CD4-positive, alpha-beta T cell treated with Interleukin-15 for 4 hours (primary cell): ENCODE data around the gene CCDC171.

Experiments
- DNase-seq: peaks from one replicate; pipeline ENCODE4 v3.0.0-alpha.2; 2020; ENCODE audit warnings: low spot score

Gene CCDC171

DNA sequence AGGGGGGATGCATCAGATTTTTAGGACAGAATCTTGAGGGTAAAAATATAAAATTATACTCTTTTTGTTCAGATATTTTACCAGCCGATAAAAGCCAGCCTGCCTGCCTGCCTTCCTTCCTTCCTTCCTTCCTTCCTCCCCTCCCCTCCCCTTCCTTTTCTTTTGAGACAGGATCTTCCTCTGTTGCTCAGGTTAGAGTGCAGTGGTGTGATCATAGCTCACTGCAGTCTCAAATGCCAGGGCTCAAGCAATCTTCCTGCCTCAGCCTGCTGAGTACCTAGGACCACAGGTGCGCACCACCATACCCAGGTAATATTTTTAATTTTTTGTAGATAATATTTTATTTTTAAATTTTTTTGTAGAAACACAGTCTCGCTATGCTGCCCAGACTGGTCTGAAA lies 330.0 kb downstream of the CCDC171 start:
- no peak for DNase-seq

GRCh38 chr9:15885464-15885863 lies 332.6 kb downstream of the CCDC171 start:
- DNase-seq: no peak

DNA sequence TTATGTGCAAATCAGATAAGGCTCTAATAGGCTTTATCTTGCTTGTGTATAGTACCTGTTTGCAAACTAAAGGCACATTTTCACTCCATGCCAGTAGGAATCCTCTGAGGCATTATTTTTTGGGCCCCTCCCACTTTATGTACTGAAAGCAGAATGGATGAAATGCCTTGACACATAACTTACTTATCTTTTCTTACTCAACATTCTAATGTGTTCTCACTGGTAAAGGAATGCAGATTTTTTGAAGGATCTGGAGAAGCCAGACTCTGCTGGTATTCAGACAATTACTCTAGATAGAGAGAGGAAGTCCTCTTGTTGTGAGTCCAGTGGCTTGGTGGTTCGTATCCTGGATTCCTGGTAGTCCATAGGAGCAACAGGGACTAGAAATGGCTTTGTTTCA lies 336.7 kb downstream of the CCDC171 start:
- DNase-seq: no peak

- DNase-seq: no peak
These were observed 348.7 kb downstream of the CCDC171 start for GRCh38 chr9:15901572-15901971.

DNA sequence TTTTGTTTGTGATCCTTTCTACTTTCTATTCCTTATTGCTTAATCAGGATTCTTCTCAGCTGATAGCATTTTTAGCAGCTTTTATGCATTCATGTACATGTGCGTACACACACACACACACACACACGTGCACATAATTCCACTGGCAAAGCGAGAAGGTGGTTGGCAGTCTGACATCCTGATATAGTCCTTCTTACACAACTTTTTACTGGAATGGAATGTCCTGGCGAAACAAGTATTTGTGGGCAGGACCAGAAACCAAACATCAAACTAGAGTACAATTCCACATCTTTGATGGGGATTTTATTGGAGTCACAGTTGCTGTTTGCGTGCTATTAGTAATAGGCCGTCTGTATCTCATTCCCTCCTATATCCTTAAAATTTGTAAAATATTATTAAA lies 356.5 kb downstream of the CCDC171 start:
- DNase-seq: no peak

- DNase-seq: no peak
These were observed 362.9 kb downstream of the CCDC171 start for GRCh38 chr9:15915711-15916110.

- DNase-seq: no peak
These were observed 374.3 kb downstream of the CCDC171 start for GRCh38 chr9:15927161-15927560.

- DNase-seq: no peak
These were observed 382.9 kb downstream of the CCDC171 start for GRCh38 chr9:15935661-15936305.

- DNase-seq: no peak
These were observed 383.6 kb downstream of the CCDC171 start for GRCh38 chr9:15936306-15936921.

DNA sequence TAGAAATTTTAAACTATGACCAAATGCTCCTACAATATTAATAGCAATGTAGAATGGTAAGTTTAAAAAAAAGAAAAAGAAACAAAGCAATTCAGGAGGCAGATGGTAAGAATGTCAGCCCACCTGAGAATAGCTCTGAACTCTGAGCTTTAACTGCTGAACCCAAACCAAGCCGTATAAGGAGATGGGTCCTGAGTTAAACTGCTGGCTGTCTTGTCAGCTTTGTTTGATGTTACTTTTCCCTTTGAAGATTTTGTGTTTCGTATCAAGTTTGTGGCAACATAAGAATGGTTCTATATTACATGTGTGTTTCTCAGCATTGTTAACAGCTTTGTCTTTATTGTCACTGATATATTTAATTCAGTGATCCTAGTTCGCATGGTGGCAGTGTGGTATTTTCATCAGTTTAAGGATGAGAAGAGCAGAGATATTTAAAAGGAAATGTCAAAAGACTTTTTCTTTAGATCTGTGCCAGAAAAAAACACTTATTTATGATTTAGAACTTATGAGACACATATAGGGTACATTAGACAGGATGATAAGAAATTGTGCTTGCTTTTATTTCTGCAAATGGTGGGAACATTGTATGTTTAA lies 390.1 kb downstream of the CCDC171 start:
- DNase-seq: no peak

- no peak for DNase-seq
These were observed 391.5 kb downstream of the CCDC171 start for GRCh38 chr9:15944341-15944740.

DNA sequence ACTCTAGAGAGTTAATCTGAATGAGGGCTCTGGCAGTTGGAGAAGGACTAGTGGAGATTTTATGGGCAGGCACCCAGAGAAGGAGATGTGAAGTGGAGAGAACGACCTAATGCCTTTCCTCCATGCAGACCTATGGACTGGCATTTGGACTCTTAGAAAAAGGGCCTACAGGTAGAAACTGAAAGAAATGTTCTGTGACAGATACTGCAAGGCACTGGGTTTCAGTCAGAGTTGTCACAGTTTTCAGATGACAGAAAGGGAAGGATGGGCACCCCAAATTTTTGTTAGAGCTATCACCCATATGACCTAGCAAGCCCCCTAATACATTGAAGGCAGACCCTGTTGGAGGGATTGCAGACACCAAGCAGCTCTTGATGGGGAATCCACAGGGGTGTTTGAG lies 406.8 kb downstream of the CCDC171 start:
- no peak for DNase-seq

DNA sequence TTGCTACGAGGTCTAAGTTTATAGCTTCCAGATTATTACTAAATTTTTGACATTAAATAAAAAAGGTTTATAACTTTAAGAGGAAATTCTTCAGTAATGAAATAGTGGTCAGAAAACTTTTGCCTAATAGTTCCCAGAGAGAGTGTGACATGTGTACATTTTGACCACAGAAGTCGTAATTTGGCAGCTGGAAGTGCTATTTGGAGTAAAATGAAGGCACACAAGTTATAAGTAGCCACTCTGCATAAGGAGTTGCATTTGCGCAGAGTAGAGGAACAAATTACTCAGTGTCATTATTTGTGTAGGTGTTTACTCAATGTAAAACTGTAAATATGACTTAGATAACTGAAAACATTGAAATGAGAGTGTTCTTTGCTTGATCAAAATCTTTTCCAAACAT lies 408.4 kb downstream of the CCDC171 start:
- no peak for DNase-seq

DNA sequence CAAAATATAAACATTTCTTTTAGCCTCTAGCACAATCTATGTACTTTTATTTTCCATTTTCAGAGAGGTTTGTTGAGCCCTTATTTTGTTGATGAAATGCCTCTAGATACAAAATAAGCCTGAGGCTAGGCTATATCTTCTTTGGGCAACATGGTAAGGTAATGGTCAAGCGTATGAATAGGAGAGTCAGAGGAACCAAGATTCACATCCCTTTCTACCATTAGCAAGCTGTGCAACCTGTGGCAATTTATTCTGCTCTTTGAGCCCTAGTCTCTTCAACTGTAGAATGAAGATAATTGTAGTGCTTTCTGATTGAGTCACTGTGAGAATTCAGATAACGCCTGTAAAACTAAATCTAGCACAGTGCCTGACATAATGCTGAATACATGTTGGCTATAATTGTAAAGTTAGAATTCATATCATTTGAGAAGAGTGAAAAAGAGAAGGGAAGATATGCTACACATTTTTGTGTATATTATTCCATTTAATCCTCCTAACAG lies 412.5 kb downstream of the CCDC171 start:
- DNase-seq: no peak

GRCh38 chr9:15966471-15966870 lies 413.6 kb downstream of the CCDC171 start:
- DNase-seq: no peak

DNA sequence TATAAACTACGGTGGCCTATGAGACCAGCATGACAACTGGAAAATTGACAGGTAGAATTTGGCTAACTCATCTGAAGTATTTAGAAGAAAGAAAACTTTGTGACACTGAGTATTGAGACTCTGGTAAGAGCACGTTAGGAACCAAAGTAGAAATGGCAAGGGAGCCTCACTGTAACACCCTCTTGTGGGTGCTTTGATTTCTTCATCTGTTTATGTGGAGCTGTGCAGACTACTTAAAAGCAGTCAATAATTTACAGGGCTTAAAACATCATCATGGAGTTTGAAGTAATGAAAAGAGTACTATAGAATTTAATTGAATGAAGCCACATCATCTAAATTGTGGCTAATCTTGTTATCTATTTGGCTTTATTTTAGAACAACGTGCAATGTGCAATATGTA lies 414.2 kb downstream of the CCDC171 start:
- DNase-seq: no peak

GRCh38 chr9:15972760-15973159 lies 419.9 kb downstream of the CCDC171 start:
- DNase-seq: no peak

DNA sequence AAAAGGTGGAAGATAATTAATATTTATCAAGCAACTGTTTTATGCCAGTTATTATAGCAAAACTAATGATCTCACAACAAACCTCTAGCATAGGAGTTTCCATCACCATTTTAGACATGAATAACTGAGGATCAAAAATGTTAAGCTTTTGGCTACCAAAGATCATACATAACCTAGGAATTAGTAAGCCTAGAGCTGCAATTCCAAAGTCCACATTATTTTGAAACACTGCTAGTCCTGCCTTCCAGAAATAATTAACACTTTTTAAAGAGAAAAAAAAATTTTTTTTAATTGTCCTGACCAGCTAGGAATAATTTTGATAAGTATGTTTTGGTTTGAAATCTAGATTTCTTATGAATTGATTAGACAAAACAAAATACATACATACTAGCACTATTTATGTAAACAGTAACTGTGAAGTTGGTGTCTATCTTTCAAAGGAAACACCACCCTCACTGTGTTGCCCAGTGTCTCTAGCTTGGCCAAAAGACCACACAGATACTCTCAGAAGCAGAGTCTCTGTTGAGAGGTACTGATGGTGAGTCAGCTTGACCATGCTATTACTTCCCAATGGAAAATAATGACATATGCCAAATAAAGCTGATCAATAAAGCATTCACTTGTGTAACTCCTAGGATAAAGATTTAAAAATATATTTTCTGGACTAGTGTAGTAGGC lies 422.4 kb downstream of the CCDC171 start:
- DNase-seq: no peak

DNA sequence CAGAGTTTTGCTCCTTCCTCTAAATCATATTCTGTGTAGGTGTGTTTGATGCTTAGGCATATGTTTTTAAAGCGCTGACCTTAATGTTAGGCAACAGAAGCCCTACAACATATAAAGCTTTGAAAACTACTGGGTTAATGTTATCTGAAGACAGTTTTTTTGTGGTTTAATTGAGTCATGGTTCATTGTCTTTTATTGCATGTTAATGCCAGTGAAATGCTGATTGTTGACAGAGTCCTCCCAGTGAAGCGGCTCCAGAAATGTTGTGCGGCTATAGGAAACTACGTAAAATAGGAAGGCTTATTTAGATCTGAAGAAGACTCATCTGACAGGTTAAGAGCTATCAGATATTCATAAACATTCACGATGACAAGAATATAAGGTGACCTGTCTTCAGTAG lies 424.6 kb downstream of the CCDC171 start:
- DNase-seq: no peak

DNA sequence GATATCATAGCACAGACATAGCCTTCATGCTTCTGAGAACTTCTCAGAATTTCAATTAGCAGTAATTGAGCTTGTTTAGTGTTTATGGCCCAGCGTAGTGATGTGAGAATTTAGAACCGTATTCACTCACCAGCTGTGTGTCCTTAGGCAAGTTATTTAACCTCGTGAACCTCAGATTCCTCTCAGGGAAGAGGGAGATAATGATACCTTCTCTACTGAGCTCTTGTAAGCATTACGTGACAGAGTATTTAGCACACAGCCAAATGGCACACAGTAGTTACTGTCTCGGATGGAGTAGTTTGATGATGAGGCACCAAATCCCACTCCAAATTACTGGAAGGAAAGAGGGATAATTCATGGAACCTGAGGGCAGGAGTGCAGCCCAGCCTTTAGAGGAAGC lies 429.3 kb downstream of the CCDC171 start:
- no peak for DNase-seq

- no peak for DNase-seq
These were observed 446.8 kb downstream of the CCDC171 start for GRCh38 chr9:15999422-16000339.

DNA sequence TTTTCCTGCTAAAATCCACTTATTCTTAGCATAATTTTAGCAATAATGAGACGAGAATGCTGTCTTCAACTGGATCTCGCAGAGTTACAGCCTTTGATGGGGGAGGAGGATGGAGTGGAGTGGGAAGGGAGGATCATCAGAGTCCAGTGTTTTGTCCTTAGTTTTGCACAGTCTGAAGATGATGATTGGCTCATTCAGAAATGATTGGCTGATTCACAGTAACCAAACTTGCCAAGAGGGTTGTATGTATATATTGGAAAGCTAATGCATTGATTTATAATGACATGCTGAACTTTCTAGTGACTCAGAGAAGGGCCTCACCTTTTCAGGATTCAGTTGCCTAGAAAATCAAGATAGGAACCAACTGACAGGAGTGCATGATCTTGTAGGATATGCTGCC lies 448.0 kb downstream of the CCDC171 start:
- DNase-seq: no peak
